HepG2 (cell line): ENCODE results near the gene CR2. TPM values are rescaled to one million over a fixed set of nuclear protein-coding genes. Genes with fewer than 3 reads are reported as not detected.

ENCODE experiments used
- ATAC-seq: fragments of 200-7000 bp; cut with Tn5 transposase; 3 replicates; pipeline ENCODE4 v1.9.1; 2020; ENCODE audit warnings: mild to moderate bottlenecking, moderate library complexity
- BruUV-seq: library from RNA; stranded (reverse); fragments of 400-500 nt; replicated peaks from 2 replicates; lab custom pipeline; 2021; lab: Mats Ljungman, UMichigan
- CTCF ChIA-PET: fragments of 300-600 bp; formaldehyde crosslinking; extraction: SDS; loops from one replicate; lab custom pipeline; 2021; ENCODE audit warnings: low total read pairs, inconsistent platforms, low intra/inter-chr PET ratio; lab: Yijun Ruan, JAX
- POLR2A ChIA-PET: fragments of 350-600 bp; sonication (Branson Sonifier 250); formaldehyde crosslinking; loops from one replicate; lab custom pipeline; 2020; ENCODE audit warnings: antibody characterized with exemption, inconsistent platforms; lab: Yijun Ruan, JAX
- DNase-seq: peaks from one replicate; pipeline ENCODE4 v3.0.0-alpha.2; 2015; ENCODE audit warnings: low spot score
- FAIRE-seq: peaks from 3 replicates; lab custom pipeline; 2011; peaks lifted over from hg19 to GRCh38; lab: Jason Lieb, UNC
- H2AFZ ChIP-seq: one replicate; pipeline ENCODE4 v1.6.1; 2011; ENCODE audit warnings: low read length, inconsistent platforms
- H3K27ac ChIP-seq: fragments of 300-600 bp; 3 replicates; pipeline ENCODE4 v1.8.0; 2011; ENCODE audit warnings: mixed run types, mild to moderate bottlenecking, mixed read lengths, low read length, inconsistent platforms; ENCODE audit not compliant: insufficient read depth; ENCODE audit errors: extremely low read length
- H3K27me3 ChIP-seq, 2 experiments: fragments of 200-600 bp in 1 of 2; 2 replicates in 1 of 2; 3 replicates in 1 of 2; pipeline versions ENCODE4 v1.6.0 to v1.8.0; 2011; ENCODE audit warnings: low read length in 2 of 2, mild to moderate bottlenecking in 2 of 2, moderate library complexity in 2 of 2, inconsistent platforms in 1 of 2; ENCODE audit not compliant: insufficient read depth in 2 of 2, control insufficient read depth in 1 of 2
- H3K36me3 ChIP-seq, 2 experiments: fragments of 200-600 bp in 1 of 2; replicated peaks in 1 of 2; 2 replicates in 1 of 2; 3 replicates in 1 of 2; pipeline versions ENCODE4 v1.5.1 to v1.8.0; 2011; ENCODE audit warnings: low read length in 2 of 2, inconsistent platforms in 1 of 2; ENCODE audit not compliant: insufficient read depth in 2 of 2, control insufficient read depth in 1 of 2
- H3K4me1 ChIP-seq: 2 replicates; pipeline ENCODE4 v1.5.1; 2012; ENCODE audit warnings: low read length, inconsistent platforms; ENCODE audit not compliant: insufficient read depth
- H3K4me2 ChIP-seq: 2 replicates; pipeline ENCODE4 v1.6.0; 2011; ENCODE audit warnings: low read depth, low read length, inconsistent platforms
- H3K4me3 ChIP-seq, 3 experiments: fragments of 200-600 bp in 1 of 3; sonication (generic), shearing (Covaris generic) in 1 of 3; replicated peaks in 1 of 3; 2 replicates each; pipeline ENCODE4 v1.5.1; 2011 to 2016; ENCODE audit warnings: low read length in 3 of 3, inconsistent platforms in 2 of 3, low read depth in 2 of 3, mild to moderate bottlenecking in 2 of 3, control low read depth in 1 of 3, mixed read lengths in 1 of 3; ENCODE audit not compliant: insufficient read depth in 1 of 3
- H3K79me2 ChIP-seq: one replicate; pipeline ENCODE4 v1.6.1; 2011; ENCODE audit warnings: low read length, inconsistent platforms; ENCODE audit not compliant: insufficient read depth
- H3K9ac ChIP-seq: 2 replicates; pipeline ENCODE4 v1.6.0; 2011; ENCODE audit warnings: mild to moderate bottlenecking, low read depth, low read length, inconsistent platforms; ENCODE audit not compliant: insufficient read depth
- H3K9me3 ChIP-seq: 2 replicates; pipeline ENCODE4 v1.5.1; 2012; ENCODE audit warnings: mild to moderate bottlenecking, low read length
- H4K20me1 ChIP-seq: 2 replicates; pipeline ENCODE4 v1.6.0; 2011; ENCODE audit warnings: inconsistent platforms, mild to moderate bottlenecking, low read length, moderate library complexity; ENCODE audit not compliant: insufficient read depth
- ATF4 ChIP-seq, 2 experiments: fragments of 450-650 bp in 1 of 2; sonication (generic) in 1 of 2; formaldehyde crosslinking; IDR thresholded peaks; 2 replicates each; pipeline versions ENCODE4 v1.5.0 to v1.8.0; 2020 to 2022; ENCODE audit warnings: mild to moderate bottlenecking in 1 of 2, missing genetic modification reagents in 1 of 2
- KLF11 ChIP-seq: IDR thresholded peaks from 2 replicates; pipeline ENCODE4 v1.6.1; 2016; ENCODE audit warnings: missing compliant biosample characterization
- KLF6 ChIP-seq: IDR thresholded peaks from 2 replicates; pipeline ENCODE4 v1.8.0; 2016; ENCODE audit warnings: missing biosample characterization, missing genetic modification reagents
- MAFF ChIP-seq: IDR thresholded peaks from 2 replicates; pipeline ENCODE4 v1.6.1; 2011; ENCODE audit warnings: low read depth, low read length, improper control_type of control experiment
- MAFK ChIP-seq, 2 experiments: IDR thresholded peaks in 1 of 2; conservative IDR thresholded peaks in 1 of 2; 2 replicates each; pipeline ENCODE4 v1.6.1; 2011; ENCODE audit warnings: improper control_type of control experiment in 2 of 2, low read length in 2 of 2
- TAF15 ChIP-seq: fragments of 200-400 bp; formaldehyde crosslinking; IDR thresholded peaks from one replicate; pipeline ENCODE4 v1.6.1; 2018; ENCODE audit warnings: mild to moderate bottlenecking, low read depth, low read length; ENCODE audit not compliant: poor library complexity, severe bottlenecking
- ZBTB3 ChIP-seq: sonication (generic); formaldehyde crosslinking; IDR thresholded peaks from 2 replicates; pipeline ENCODE4 v1.4.0; 2020; ENCODE audit warnings: low read depth, mild to moderate bottlenecking, moderate library complexity, missing genetic modification reagents, borderline replicate concordance
- ZNF740 ChIP-seq: sonication (generic); formaldehyde crosslinking; IDR thresholded peaks from 2 replicates; pipeline ENCODE4 v1.4.0; 2020; ENCODE audit warnings: missing genetic modification reagents
- WGBS: methylation state at CpG from one replicate; pipeline ENCODE4 v1.1.6; 2017; ENCODE audit warnings: low lambda C conversion rate; 5-methylcytosine and 5-hydroxymethylcytosine counted together
- in situ Hi-C: cut with HindIII; loops from 2 replicates; pipeline ENCODE4 v1.10.0; 2017; ENCODE audit warnings: low pct_unique_long_range_greater_than_20kb; ENCODE audit not compliant: extremely low pct_ligation_motif_present
- intact Hi-C: fragments of 100-400 bp; cut with micrococcal nuclease; formaldehyde crosslinking; loops from one replicate; pipeline ENCODE4 v1.10.0; 2022; ENCODE audit not compliant: unreplicated experiment
- polyA plus RNA-seq, 8 experiments: library from polyadenylated mRNA; depleted of rRNA in 3 of 8; stranded (reverse) in 7 of 8; unstranded in 1 of 8; fragments of >200 nt; fragmentation: Illumina TruSeq in 4 of 8; extraction: Trizol in 4 of 8; gene quantifications; 2 replicates each; pipeline versions ENCODE4 v1.2.1 to v1.2.3, GENCODE V29; 2011 to 2016; ENCODE audit warnings: low read depth in 4 of 8, missing spikeins in 1 of 8, mixed read lengths in 1 of 8; ENCODE audit not compliant: insufficient read depth in 1 of 8
- total RNA-seq, 5 experiments: library from RNA; depleted of rRNA; stranded (reverse); fragments of >200 nt; fragmentation: Illumina TruSeq; extraction: Trizol; gene quantifications; 2 replicates each; pipeline ENCODE4 v1.2.3, GENCODE V29; 2016; ENCODE audit warnings: low read depth in 1 of 5

Gene CR2
- total and polyA plus RNA-seq, 2 of the 13 experiments (the other 11 are each of a cell fraction or from before 2014, with no cell fraction given), result not detected

- TF ChIP-seq ATF4 (CRISPR knock-in tag; IDR thresholded peaks at IDR 0.05) (no peak), KLF6 (no peak), TAF15 (no peak), KLF11 (CRISPR knock-in tag) (no peak), ZNF740 (CRISPR knock-in tag) (no peak)
These were observed 50.3 kb downstream of the CR2 start (continued) for GRCh38 chr1:207504438-207504837.

GRCh38 chr1:207510444-207510843 is 56.3 kb downstream of the CR2 start:
- no peak for DNase-seq
- no peaks in the 10 kb centered on the region for H3K9me3 ChIP-seq
- ATAC-seq, result no peak
- BruUV-seq, result no TSS peak
- H3K27ac ChIP-seq, result no peak overlapping the region
- CTCF ChIA-PET, result no interaction called here
- H4K20me1 ChIP-seq, result no peaks in the 10 kb centered on the region
- no peaks in the 10 kb centered on the region for H3K36me3 ChIP-seq
- H3K4me3 ChIP-seq, result no peak overlapping the region
- no peak overlapping the region for H3K9ac ChIP-seq
- TF ChIP-seq MAFF (peak; percentile 48; the same call in 1 of the 2 replicates), ZBTB3 (CRISPR knock-in tag) (no peak), MAFK (conservative IDR thresholded peaks at IDR 0.05 in 1 of 2, IDR thresholded peaks at IDR 0.05 in 1 of 2; ENCODE audit: low read length in 2 of 2) (peak; percentile 53 to 64; a peak in 3 of 4 replicates)
- H3K27me3 ChIP-seq, result no peaks in the 10 kb centered on the region; a peak in 1 of 5 replicates
- POLR2A ChIA-PET, result no interaction called here
- H2AFZ ChIP-seq, result no peak overlapping the region
- WGBS, result 4% methylated on average over 1 of the region's 1 CpG
- H3K4me2 ChIP-seq, result no peak overlapping the region
- FAIRE-seq, result no peak
- no peaks in the 10 kb centered on the region for H3K4me1 ChIP-seq
- intact Hi-C loops (no loop called here), in situ Hi-C loops (no loop called here)
- no peaks in the 10 kb centered on the region for H3K79me2 ChIP-seq
